Endodermal cell (in vitro differentiated cells): ENCODE measurements around the gene AFAP1L2. TPM values are rescaled to one million over a fixed set of nuclear protein-coding genes. Genes with fewer than 3 reads are reported as not detected.

Experiments
- DNase-seq: peaks from one replicate; pipeline ENCODE4 v3.0.0-alpha.2; 2017
- H3K27ac ChIP-seq: 2 replicates; pipeline ENCODE4 v1.5.1; 2013; ENCODE audit warnings: mild to moderate bottlenecking, low read depth, low read length, moderate library complexity
- H3K27me3 ChIP-seq: 2 replicates; pipeline ENCODE4 v1.6.1; 2013; ENCODE audit warnings: mild to moderate bottlenecking, low read length, moderate library complexity; ENCODE audit not compliant: insufficient read depth, control insufficient read depth, poor library complexity, severe bottlenecking
- H3K36me3 ChIP-seq: 2 replicates; pipeline ENCODE4 v1.7.0; 2013; ENCODE audit warnings: mild to moderate bottlenecking, low read length, moderate library complexity; ENCODE audit not compliant: control insufficient read depth, insufficient read depth
- H3K4me1 ChIP-seq: one replicate; pipeline ENCODE4 v1.7.0; 2013; ENCODE audit warnings: low read length; ENCODE audit not compliant: control insufficient read depth, insufficient read depth
- H3K4me3 ChIP-seq: 2 replicates; pipeline ENCODE4 v1.5.1; 2013; ENCODE audit warnings: mild to moderate bottlenecking, low read length, moderate library complexity
- H3K9ac ChIP-seq: 2 replicates; pipeline ENCODE4 v1.6.1; 2013; ENCODE audit warnings: mild to moderate bottlenecking, low read length, moderate library complexity; ENCODE audit not compliant: poor library complexity, severe bottlenecking; ENCODE audit errors: extremely low read depth
- H3K9me3 ChIP-seq: 2 replicates; pipeline ENCODE4 v1.6.1; 2013; ENCODE audit warnings: mild to moderate bottlenecking, low read length, moderate library complexity; ENCODE audit not compliant: control insufficient read depth
- H3K27ac Mint-ChIP-seq: 2 replicates; pipeline ENCODE4 v1.8.0; 2020; ENCODE audit warnings: mixed read lengths
- H3K27me3 Mint-ChIP-seq: 2 replicates; pipeline ENCODE4 v1.8.0; 2021; ENCODE audit warnings: mild to moderate bottlenecking, mixed read lengths; ENCODE audit not compliant: insufficient read depth
- H3K36me3 Mint-ChIP-seq: 2 replicates; pipeline ENCODE4 v1.8.0; 2020; ENCODE audit warnings: low read depth, mixed read lengths
- H3K4me1 Mint-ChIP-seq: 2 replicates; pipeline ENCODE4 v1.8.0; 2020; ENCODE audit warnings: mixed read lengths
- H3K4me3 Mint-ChIP-seq: 2 replicates; pipeline ENCODE4 v1.8.0; 2020; ENCODE audit warnings: mild to moderate bottlenecking, moderate library complexity, mixed read lengths
- H3K9me3 Mint-ChIP-seq: 2 replicates; pipeline ENCODE4 v1.8.0; 2020; ENCODE audit warnings: mild to moderate bottlenecking, mixed read lengths
- WGBS, 2 experiments: methylation state at CpG; one replicate each; pipeline versions ENCODE4 v1.1.5 to v1.1.7; 2013; ENCODE audit warnings: missing lambda C conversion rate in 2 of 2, mixed read lengths in 1 of 2; ENCODE audit not compliant: insufficient coverage in 1 of 2, insufficient read length in 1 of 2; 5-methylcytosine and 5-hydroxymethylcytosine counted together
- total RNA-seq, 2 donors: library from RNA; stranded (reverse); fragmentation: NEBNext Ultra II Directional in 1 of 2; extraction: Animal tissue kit (Norgen Biotek cat#: 25700) in 1 of 2; gene quantifications; 2 replicates in 1 of 2; 3 replicates in 1 of 2; pipeline ENCODE4 v1.2.1, GENCODE V29; 2021
- TF ChIP-seq, protein P1 (sequence below): fragments of 200-600 bp; sonication (generic); conservative IDR thresholded peaks from 2 replicates; pipeline ENCODE4 v1.5.0; 2021; ENCODE audit warnings: antibody characterized with exemption, mild to moderate bottlenecking

AFAP1L2 gene
- total RNA-seq, 2 donors from 2014 or later, result 1.5 to 2.2 TPM

DNA sequence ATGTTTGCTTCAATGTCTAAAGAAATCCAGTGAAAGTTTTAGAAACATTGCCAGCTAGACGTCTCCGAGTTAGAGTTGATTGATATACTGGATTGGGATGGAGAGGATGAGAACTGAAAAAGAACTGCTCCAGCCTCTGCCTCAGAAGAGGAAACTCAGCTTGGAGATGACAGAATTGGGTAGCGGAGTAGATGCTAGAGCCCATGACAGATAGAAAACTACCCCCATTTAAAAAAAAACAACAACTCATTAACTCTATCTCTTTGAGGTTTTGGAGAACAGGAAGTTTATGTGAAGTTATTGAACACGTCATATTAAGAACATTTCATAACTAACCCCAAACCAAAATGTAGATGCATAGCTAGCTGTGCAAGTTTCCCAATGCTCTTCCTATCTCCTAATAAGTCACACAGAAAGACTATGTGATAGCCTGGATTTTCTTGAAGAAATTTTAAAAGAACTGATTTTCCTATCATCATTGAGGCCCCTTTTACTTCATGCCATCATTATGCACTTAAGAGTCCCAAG lies 28.3 kb upstream of the AFAP1L2 start:
- TF ChIP-seq, protein P1, sequence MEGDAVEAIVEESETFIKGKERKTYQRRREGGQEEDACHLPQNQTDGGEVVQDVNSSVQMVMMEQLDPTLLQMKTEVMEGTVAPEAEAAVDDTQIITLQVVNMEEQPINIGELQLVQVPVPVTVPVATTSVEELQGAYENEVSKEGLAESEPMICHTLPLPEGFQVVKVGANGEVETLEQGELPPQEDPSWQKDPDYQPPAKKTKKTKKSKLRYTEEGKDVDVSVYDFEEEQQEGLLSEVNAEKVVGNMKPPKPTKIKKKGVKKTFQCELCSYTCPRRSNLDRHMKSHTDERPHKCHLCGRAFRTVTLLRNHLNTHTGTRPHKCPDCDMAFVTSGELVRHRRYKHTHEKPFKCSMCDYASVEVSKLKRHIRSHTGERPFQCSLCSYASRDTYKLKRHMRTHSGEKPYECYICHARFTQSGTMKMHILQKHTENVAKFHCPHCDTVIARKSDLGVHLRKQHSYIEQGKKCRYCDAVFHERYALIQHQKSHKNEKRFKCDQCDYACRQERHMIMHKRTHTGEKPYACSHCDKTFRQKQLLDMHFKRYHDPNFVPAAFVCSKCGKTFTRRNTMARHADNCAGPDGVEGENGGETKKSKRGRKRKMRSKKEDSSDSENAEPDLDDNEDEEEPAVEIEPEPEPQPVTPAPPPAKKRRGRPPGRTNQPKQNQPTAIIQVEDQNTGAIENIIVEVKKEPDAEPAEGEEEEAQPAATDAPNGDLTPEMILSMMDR, result no peak
- 92% methylated on average over 3 of the region's 4 CpGs; no CpG with 5 or more reads in 1 of the 2 experiments for WGBS, 2 experiments

GRCh38 chr10:114431414-114432135 lies 27.3 kb upstream of the AFAP1L2 start:
- H3K4me3 Mint-ChIP-seq, result no peak overlapping the region
- peak; percentile 2 for DNase-seq
- TF ChIP-seq, protein P1, result no peak
- peaks cover 9% of the 10 kb centered on the region for H3K36me3 Mint-ChIP-seq
- H3K9me3 Mint-ChIP-seq, result no peaks in the 10 kb centered on the region
- Histone ChIP-seq H3K27ac (no peak overlapping the region), H3K4me3 (no peak overlapping the region), H3K9ac (no peak overlapping the region), H3K36me3 (no peaks in the 10 kb centered on the region), H3K4me1 (peaks cover 9% of the 10 kb centered on the region), H3K9me3 (no peaks in the 10 kb centered on the region), H3K27me3 (no peaks in the 10 kb centered on the region)
- 88 to 90% methylated on average over 4 of the region's 4 CpGs for WGBS, 2 experiments
- no peaks in the 10 kb centered on the region for H3K27me3 Mint-ChIP-seq
- H3K4me1 Mint-ChIP-seq, result peaks cover 11% of the 10 kb centered on the region
- H3K27ac Mint-ChIP-seq, result no peak overlapping the region

More for the DNA sequence above, 28.3 kb upstream of the AFAP1L2 start:
- Histone ChIP-seq H3K4me3 (no peak overlapping the region), H3K36me3 (no peaks in the 10 kb centered on the region), H3K4me1 (peaks cover 3% of the 10 kb centered on the region), H3K27me3 (no peaks in the 10 kb centered on the region), H3K9me3 (no peaks in the 10 kb centered on the region), H3K9ac (no peak overlapping the region), H3K27ac (no peak overlapping the region)
- Mint-ChIP-seq H3K4me1 (peaks cover 3% of the 10 kb centered on the region), H3K27me3 (no peaks in the 10 kb centered on the region), H3K27ac (no peak overlapping the region), H3K36me3 (peaks cover 11% of the 10 kb centered on the region), H3K4me3 (no peak overlapping the region), H3K9me3 (no peaks in the 10 kb centered on the region)
- DNase-seq, result no peak

DNA sequence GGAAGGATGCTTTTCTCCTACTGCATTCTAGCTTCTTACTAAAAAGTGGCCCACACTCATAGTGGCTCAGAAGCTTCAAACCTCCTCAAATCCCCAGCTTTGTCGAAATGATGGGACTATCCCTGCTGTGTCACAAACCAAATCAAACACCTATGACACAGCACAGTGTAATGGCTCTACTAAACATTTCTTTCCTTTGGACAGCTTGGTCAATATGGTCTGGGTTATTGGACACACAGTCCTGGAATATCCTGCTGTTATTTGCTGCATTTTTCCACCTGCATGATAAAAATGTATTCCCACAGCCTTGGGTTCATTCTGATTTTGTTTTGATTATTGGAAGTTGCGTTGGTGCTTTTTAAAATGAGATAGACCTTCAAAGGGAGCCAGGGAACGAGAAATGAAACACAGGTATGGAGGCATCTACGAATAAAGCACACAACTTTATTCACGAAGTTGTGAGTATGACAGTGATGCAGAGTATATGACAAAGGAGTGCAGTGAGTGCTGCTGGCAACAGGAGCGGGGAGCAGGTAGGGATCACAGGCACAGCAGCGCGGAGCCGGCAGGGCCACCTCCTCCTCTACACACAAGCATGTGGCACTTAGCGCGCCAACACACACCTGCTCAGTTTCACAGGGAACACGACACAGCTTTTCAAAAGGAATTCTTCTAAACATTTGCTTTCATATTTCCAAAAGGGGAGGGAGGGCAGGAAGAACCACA lies 26.5 kb upstream of the AFAP1L2 start:
- Mint-ChIP-seq H3K27ac (no peak overlapping the region), H3K36me3 (peaks cover 1% of the 10 kb centered on the region), H3K4me3 (no peak overlapping the region), H3K4me1 (peaks cover 13% of the 10 kb centered on the region), H3K27me3 (no peaks in the 10 kb centered on the region), H3K9me3 (no peaks in the 10 kb centered on the region)
- Histone ChIP-seq H3K27ac (no peak overlapping the region), H3K4me1 (peaks cover 9% of the 10 kb centered on the region), H3K36me3 (no peaks in the 10 kb centered on the region), H3K9ac (no peak overlapping the region), H3K27me3 (no peaks in the 10 kb centered on the region), H3K4me3 (no peak overlapping the region), H3K9me3 (no peaks in the 10 kb centered on the region)
- DNase-seq, result peak; percentile 9
- WGBS, 2 experiments, result 92 to 95% methylated on average over 4 to 12 of the region's 12 CpGs
- TF ChIP-seq, protein P1, result no peak
